HG02623 (cell line): ENCODE results near the gene RNF111.
A peak's percentile ranks its signal among the peaks of the same experiment; 100 is the strongest.

Source experiments
- ATAC-seq: cut with Tn5 transposase; IDR thresholded peaks from one replicate; pipeline ENCODE4 v1.9.1; 2021; ENCODE audit warnings: moderate library complexity; ENCODE audit not compliant: unreplicated experiment

The RNF111 gene

GRCh38 chr15:58987491-58988005, at the start of gene RNF111:
Gene RNF111 (plus strand): TSS chr15:58987663. CDS start chr15:59030823, 43,160 bp downstream.
- ATAC-seq: peak; percentile 70

- ATAC-seq: no peak
Observed at GRCh38 chr15:58947179-58947578, 40.3 kb upstream of the RNF111 start.

- ATAC-seq: no peak
Observed at GRCh38 chr15:58951388-58952007, 36.0 kb upstream of the RNF111 start.

GRCh38 chr15:58952751-58953150, 34.7 kb upstream of the RNF111 start:
- ATAC-seq: no peak

- no peak for ATAC-seq
Observed at GRCh38 chr15:58957101-58957973, 30.1 kb upstream of the RNF111 start.

GRCh38 chr15:58958811-58959210, 28.7 kb upstream of the RNF111 start:
- no peak for ATAC-seq

- ATAC-seq: no peak
Observed at GRCh38 chr15:58962136-58962535, 25.3 kb upstream of the RNF111 start.

- ATAC-seq: no peak
Observed at GRCh38 chr15:58962662-58963565, 24.5 kb upstream of the RNF111 start.

GRCh38 chr15:58966698-58967097, 20.8 kb upstream of the RNF111 start:
- no peak for ATAC-seq

GRCh38 chr15:58967479-58967878, 20.0 kb upstream of the RNF111 start:
- ATAC-seq: no peak

- no peak for ATAC-seq
Observed at GRCh38 chr15:58977887-58978286, 9.6 kb upstream of the RNF111 start.

GRCh38 chr15:58980351-58980939, 7.0 kb upstream of the RNF111 start:
- no peak for ATAC-seq

- ATAC-seq: no peak
Observed at GRCh38 chr15:58981808-58982475, 5.5 kb upstream of the RNF111 start.

GRCh38 chr15:58983261-58983660, 4.2 kb upstream of the RNF111 start:
- no peak for ATAC-seq

GRCh38 chr15:58985443-58985842, 2.0 kb upstream of the RNF111 start:
- no peak for ATAC-seq

- ATAC-seq: no peak
Observed at GRCh38 chr15:58987036-58987435, 427 bp upstream of the RNF111 start.

- ATAC-seq: peak; percentile 32
Observed at GRCh38 chr15:58988006-58988785, 733 bp downstream of the RNF111 start.

GRCh38 chr15:58992181-58992580, 4.7 kb downstream of the RNF111 start:
- no peak for ATAC-seq

GRCh38 chr15:58994906-58995453, 7.5 kb downstream of the RNF111 start:
- no peak for ATAC-seq
